ENCODE results near the gene SULT1C3.

- TF ChIP-seq CTCF (IDR thresholded peaks at IDR 0.05): no peak
- TF ChIP-seq POLR2A (IDR thresholded peaks at IDR 0.05): no peak
These were observed at the start of gene SULT1C3 for GRCh38 chr2:108239786-108240185.
